SK-N-SH (cell line): Measurements from ENCODE around the gene RIMS4.

Experiments
- EZH2phosphoT487 ChIP-seq: fragments of 200-600 bp; sonication (generic); IDR thresholded peaks from 2 replicates; pipeline ENCODE4 v1.6.1; 2017; ENCODE audit warnings: low read depth, mixed run types, mild to moderate bottlenecking, antibody characterized with exemption, moderate library complexity, borderline replicate concordance
- GABPA ChIP-seq: IDR thresholded peaks from 2 replicates; pipeline ENCODE4 v1.4.0; 2012; ENCODE audit warnings: low read depth, mild to moderate bottlenecking
- RFX5 ChIP-seq: IDR thresholded peaks from 2 replicates; pipeline ENCODE4 v1.6.1; 2012; ENCODE audit warnings: mild to moderate bottlenecking, improper control_type of control experiment, low read length
- TF ChIP-seq, protein P1 (sequence below): fragments of 200-600 bp; sonication (generic); IDR thresholded peaks from 2 replicates; pipeline ENCODE4 v1.6.1; 2017; ENCODE audit warnings: antibody characterized with exemption, mild to moderate bottlenecking, moderate library complexity

DNA sequence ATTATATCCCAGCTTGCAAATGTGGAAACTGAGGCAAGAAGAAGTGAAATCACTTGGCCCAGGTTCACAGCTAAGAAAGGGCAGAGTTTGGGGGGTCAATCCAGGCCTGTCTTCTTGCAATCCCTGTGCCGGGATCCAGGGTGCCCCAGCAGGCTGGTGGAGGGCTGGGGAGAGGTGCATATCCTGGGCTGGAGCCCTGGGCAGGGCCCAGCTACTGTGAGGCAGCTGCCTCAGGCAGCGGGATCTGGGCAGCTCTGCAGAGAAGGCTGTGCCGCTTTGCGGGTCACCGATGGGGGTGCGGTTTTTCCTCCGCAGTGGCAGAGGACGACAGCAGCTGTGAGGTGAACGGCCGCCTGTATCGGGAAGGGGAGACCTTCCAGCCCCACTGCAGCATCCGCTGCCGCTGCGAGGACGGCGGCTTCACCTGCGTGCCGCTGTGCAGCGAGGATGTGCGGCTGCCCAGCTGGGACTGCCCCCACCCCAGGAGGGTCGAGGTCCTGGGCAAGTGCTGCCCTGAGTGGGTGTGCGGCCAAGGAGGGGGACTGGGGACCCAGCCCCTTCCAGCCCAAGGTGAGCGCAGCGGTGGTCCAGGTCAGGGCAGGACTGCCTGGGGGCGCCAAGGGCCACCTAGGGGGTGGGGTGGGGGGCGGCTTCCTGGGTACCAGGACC lies 85.8 kb downstream of the RIMS4 start:
- TF ChIP-seq GABPA (no peak), RFX5 (no peak), EZH2phosphoT487 (no peak)
- TF ChIP-seq, protein P1, sequence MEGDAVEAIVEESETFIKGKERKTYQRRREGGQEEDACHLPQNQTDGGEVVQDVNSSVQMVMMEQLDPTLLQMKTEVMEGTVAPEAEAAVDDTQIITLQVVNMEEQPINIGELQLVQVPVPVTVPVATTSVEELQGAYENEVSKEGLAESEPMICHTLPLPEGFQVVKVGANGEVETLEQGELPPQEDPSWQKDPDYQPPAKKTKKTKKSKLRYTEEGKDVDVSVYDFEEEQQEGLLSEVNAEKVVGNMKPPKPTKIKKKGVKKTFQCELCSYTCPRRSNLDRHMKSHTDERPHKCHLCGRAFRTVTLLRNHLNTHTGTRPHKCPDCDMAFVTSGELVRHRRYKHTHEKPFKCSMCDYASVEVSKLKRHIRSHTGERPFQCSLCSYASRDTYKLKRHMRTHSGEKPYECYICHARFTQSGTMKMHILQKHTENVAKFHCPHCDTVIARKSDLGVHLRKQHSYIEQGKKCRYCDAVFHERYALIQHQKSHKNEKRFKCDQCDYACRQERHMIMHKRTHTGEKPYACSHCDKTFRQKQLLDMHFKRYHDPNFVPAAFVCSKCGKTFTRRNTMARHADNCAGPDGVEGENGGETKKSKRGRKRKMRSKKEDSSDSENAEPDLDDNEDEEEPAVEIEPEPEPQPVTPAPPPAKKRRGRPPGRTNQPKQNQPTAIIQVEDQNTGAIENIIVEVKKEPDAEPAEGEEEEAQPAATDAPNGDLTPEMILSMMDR = no peak
